Measurements from ENCODE around the gene HIRIP3.
A peak's percentile ranks its signal among the peaks of the same experiment; 100 is the strongest.

HIRIP3 gene

DNA sequence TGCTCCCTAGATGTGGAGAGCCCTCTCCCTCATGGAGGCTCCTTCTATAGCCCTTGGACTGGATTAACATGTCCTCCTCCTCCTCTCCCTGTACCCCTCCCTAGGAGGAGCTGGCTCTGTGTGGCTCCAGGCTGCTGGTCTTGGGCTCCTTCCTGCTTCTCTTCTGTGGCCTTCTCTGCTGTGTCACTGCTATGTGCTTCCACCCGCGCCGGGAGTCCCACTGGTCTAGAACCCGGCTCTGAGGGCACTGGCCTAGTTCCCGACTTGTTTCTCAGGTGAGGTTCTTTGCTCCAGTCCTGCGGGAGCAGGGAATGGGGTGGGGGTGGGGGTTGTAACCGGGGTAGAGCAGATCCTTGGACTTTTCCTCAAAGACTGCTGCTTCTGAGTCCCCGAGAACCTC, 24.1 kb downstream of the HIRIP3 start:
- no peaks in the 10 kb centered on the region for H3K9me3 ChIP-seq (replicated peaks; ENCODE audit: insufficient read depth, low read length)
- H3K4me3 ChIP-seq (ENCODE audit: low read length), result no peak overlapping the region
- no peaks in the 10 kb centered on the region for H3K9me2 ChIP-seq (replicated peaks; ENCODE audit: insufficient read depth, low read length)
- peaks cover 26% of the 10 kb centered on the region for H3K79me2 ChIP-seq (ENCODE audit: low read length)
- H3F3A ChIP-seq (ENCODE audit: insufficient read depth, low read length), result no peaks in the 10 kb centered on the region
- H3K36me3 ChIP-seq (replicated peaks; ENCODE audit: insufficient read depth, low read length), result no peaks in the 10 kb centered on the region
- H3K9ac ChIP-seq (ENCODE audit: low read length), result no peak overlapping the region
- no peak overlapping the region for H2AFZ ChIP-seq (ENCODE audit: low read length)
- no peak overlapping the region for H3K27ac ChIP-seq (ENCODE audit: low read length)
- peaks cover 19% of the 10 kb centered on the region for H3K4me1 ChIP-seq (ENCODE audit: low read length)
- no peaks in the 10 kb centered on the region for H3K27me3 ChIP-seq (replicated peaks; ENCODE audit: insufficient read depth, low read length)
- no peak overlapping the region for H3K4me2 ChIP-seq (ENCODE audit: low read depth, low read length)
- H4K20me1 ChIP-seq (ENCODE audit: insufficient read depth, low read length), result no peaks in the 10 kb centered on the region
- TF ChIP-seq CTCF (IDR thresholded peaks at IDR 0.05; ENCODE audit: low read length), result no peak
- TF ChIP-seq EZH2phosphoT487 (IDR thresholded peaks at IDR 0.05; ENCODE audit: low read length), result no peak
- no peak for TF ChIP-seq EZH2 (optimal IDR thresholded peaks at IDR 0.05; ENCODE audit: low read depth, low read length)
- no peak for DNase-seq

DNA sequence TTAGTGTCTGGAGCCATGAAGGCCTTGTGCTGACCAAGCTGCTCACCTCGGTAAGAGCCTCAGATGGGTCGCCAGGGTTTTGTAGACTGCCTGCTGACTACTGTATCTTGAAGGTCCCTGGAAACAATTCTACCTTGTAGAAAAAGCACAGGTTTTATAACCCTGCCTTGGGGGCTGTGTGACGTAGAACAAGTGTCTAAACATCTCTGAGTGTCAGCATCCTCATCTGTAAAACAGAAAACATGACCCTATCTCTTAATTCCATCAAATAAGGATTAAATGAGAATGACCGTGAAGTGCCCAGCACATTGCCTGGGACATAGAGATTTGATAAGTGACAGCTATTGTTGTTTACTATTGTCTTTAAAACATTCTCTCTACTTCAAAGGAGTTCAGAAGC, 27.2 kb downstream of the HIRIP3 start:
- TF ChIP-seq CTCF (IDR thresholded peaks at IDR 0.05; ENCODE audit: low read length), result no peak
- TF ChIP-seq EZH2phosphoT487 (IDR thresholded peaks at IDR 0.05; ENCODE audit: low read length), result no peak
- TF ChIP-seq EZH2 (optimal IDR thresholded peaks at IDR 0.05; ENCODE audit: low read depth, low read length), result no peak
- DNase-seq, result no peak
- Histone ChIP-seq H3K79me2 (ENCODE audit: low read length) (no peaks in the 10 kb centered on the region), H3K27me3 (replicated peaks; ENCODE audit: insufficient read depth, low read length) (no peaks in the 10 kb centered on the region), H3K4me3 (ENCODE audit: low read length) (no peak overlapping the region), H3K9me3 (replicated peaks; ENCODE audit: insufficient read depth, low read length) (no peaks in the 10 kb centered on the region), H3K36me3 (replicated peaks; ENCODE audit: insufficient read depth, low read length) (no peaks in the 10 kb centered on the region), H4K20me1 (ENCODE audit: insufficient read depth, low read length) (no peaks in the 10 kb centered on the region), H3K9me2 (replicated peaks; ENCODE audit: insufficient read depth, low read length) (no peaks in the 10 kb centered on the region), H3K27ac (ENCODE audit: low read length) (no peak overlapping the region), H3K4me1 (ENCODE audit: low read length) (0 out of 2 replicates have a peak, but pooled peaks cover 3% of the 10 kb centered on the region), H3K9ac (ENCODE audit: low read length) (no peak overlapping the region), H3F3A (ENCODE audit: insufficient read depth, low read length) (0 out of 2 replicates have a peak, but pooled peaks cover 6% of the 10 kb centered on the region), H2AFZ (ENCODE audit: low read length) (no peak overlapping the region), H3K4me2 (ENCODE audit: low read depth, low read length) (no peak overlapping the region)

DNA sequence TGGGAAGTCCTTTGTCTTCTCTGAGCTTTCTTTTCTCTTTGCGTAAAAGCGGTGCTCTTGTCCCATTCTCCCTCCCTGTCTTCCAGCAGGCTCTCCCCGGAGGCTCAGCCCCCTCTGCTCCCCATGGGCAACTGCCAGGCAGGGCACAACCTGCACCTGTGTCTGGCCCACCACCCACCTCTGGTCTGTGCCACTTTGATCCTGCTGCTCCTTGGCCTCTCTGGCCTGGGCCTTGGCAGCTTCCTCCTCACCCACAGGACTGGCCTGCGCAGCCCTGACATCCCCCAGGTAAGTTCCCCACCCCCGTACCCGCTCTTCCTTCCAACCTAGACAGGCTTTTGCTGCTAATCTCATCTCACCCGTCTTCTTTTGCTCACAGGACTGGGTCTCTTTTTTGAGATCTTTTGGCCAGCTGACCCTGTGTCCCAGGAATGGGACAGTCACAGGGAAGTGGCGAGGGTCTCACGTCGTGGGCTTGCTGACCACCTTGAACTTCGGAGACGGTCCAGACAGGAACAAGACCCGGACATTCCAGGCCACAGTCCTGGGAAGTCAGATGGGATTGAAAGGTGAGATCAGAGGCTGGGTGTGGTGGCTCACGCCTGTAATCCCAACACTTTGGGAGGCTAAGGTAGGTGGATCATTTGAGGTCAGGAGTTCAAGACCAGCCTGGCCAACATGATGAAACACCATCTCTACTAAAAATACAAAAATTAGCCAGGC, 32.2 kb downstream of the HIRIP3 start:
- Histone ChIP-seq H3K9ac (ENCODE audit: low read length) (peak overlapping the region; percentile 58; the same call in 1 of the 2 replicates), H3K4me3 (ENCODE audit: low read length) (peak overlapping the region; percentile 76; the same call in 1 of the 2 replicates), H3K9me2 (replicated peaks; ENCODE audit: insufficient read depth, low read length) (no peaks in the 10 kb centered on the region), H4K20me1 (ENCODE audit: insufficient read depth, low read length) (no peaks in the 10 kb centered on the region), H3F3A (ENCODE audit: insufficient read depth, low read length) (0 out of 2 replicates have a peak, but pooled peaks cover 6% of the 10 kb centered on the region), H3K9me3 (replicated peaks; ENCODE audit: insufficient read depth, low read length) (no peaks in the 10 kb centered on the region), H3K4me1 (ENCODE audit: low read length) (peaks cover 5% of the 10 kb centered on the region; the same call in 1 of the 2 replicates), H3K79me2 (ENCODE audit: low read length) (no peaks in the 10 kb centered on the region), H3K27me3 (replicated peaks; ENCODE audit: insufficient read depth, low read length) (no peaks in the 10 kb centered on the region), H3K36me3 (replicated peaks; ENCODE audit: insufficient read depth, low read length) (no peaks in the 10 kb centered on the region), H3K27ac (ENCODE audit: low read length) (no peak overlapping the region), H3K4me2 (ENCODE audit: low read depth, low read length) (peak overlapping the region; percentile 94), H2AFZ (ENCODE audit: low read length) (no peak overlapping the region; the same call in 1 of the 2 replicates)
- no peak for DNase-seq
- no peak for TF ChIP-seq EZH2 (optimal IDR thresholded peaks at IDR 0.05; ENCODE audit: low read depth, low read length)
- no peak for TF ChIP-seq CTCF (IDR thresholded peaks at IDR 0.05; ENCODE audit: low read length)
- no peak for TF ChIP-seq EZH2phosphoT487 (IDR thresholded peaks at IDR 0.05; ENCODE audit: low read length)
